ENCODE data around the gene RNF39. TPM values are rescaled to one million over a fixed set of nuclear protein-coding genes. Genes with fewer than 3 reads are reported as not detected.

Gene RNF39
- total and polyA plus RNA-seq, 2 of the 13 experiments (the other 11 are each of a cell fraction or from before 2014, with no cell fraction given) = 0.13 to 1.8 TPM

DNA sequence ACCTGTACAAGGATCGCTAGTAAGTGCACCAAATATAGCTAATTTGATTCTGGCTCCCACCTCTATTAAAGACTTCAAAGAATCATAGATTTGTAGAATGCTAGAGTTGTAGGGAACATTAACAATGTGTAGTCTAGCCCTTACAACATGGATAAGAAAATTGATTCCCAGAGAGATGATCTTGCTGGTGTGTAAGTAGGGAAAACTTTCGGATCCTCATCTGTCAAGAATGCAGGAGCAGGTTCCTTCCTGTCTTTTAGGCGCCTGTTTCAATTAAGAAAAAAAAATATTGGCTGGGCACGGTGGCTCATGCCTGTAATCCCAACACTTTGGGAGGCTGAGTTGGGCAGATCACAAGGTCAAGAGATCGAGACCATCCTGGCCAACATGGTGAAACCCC, 12.3 kb upstream of the RNF39 start:
- POLR2A ChIA-PET = interaction anchor here (1.2 to 2.1 kb wide), 3 partner anchors 14 to 27 kb away, joined by 3 to 9 read pairs (median 4); partner anchors contain the start of gene POLR1H
- no peaks in the 10 kb centered on the region for H3K79me2 ChIP-seq (ENCODE audit: insufficient read depth, low read length)
- H2AFZ ChIP-seq (ENCODE audit: low read length) = no peak overlapping the region
- CTCF ChIA-PET (ENCODE audit: low intra/inter-chr PET ratio, low total read pairs) = no interaction called here
- 28% methylated on average over 5 of the region's 5 CpGs for WGBS (ENCODE audit: low lambda C conversion rate)
- H3K9ac ChIP-seq (ENCODE audit: insufficient read depth, low read depth, low read length) = no peak overlapping the region
- no peaks in the 10 kb centered on the region for H4K20me1 ChIP-seq (ENCODE audit: insufficient read depth, low read length)
- no peaks in the 10 kb centered on the region for H3K9me3 ChIP-seq (ENCODE audit: low read length)
- peaks cover 19% of the 10 kb centered on the region for H3K4me1 ChIP-seq (ENCODE audit: insufficient read depth, low read length)
- H3K27ac ChIP-seq (ENCODE audit: extremely low read length, insufficient read depth, low read length) = no peak overlapping the region
- DNase-seq (ENCODE audit: low spot score) = no peak
- H3K4me2 ChIP-seq (ENCODE audit: low read depth, low read length) = no peak overlapping the region
- H3K27me3 ChIP-seq (ENCODE audit: control insufficient read depth in 1 of 2, insufficient read depth in 2 of 2, low read length in 2 of 2) = peaks cover 2 to 23% of the 10 kb centered on the region in 2 experiments; a peak in 3 of 5 replicates
- FAIRE-seq = no peak
- in situ Hi-C loops (cut with HindIII; ENCODE audit: extremely low pct_ligation_motif_present, low pct_unique_long_range_greater_than_20kb) (no loop called here), intact Hi-C loops (cut with micrococcal nuclease; ENCODE audit: unreplicated experiment) (no loop called here)
- no peak overlapping the region for H3K4me3 ChIP-seq (replicated peaks in 1 of 3; ENCODE audit: insufficient read depth in 1 of 3, low read depth in 2 of 3, low read length in 3 of 3)
- BruUV-seq (replicated peaks) = no TSS peak
- ATAC-seq = no peak
- H3K36me3 ChIP-seq (replicated peaks in 1 of 2; ENCODE audit: control insufficient read depth in 1 of 2, insufficient read depth in 2 of 2, low read length in 2 of 2) = no peaks in the 10 kb centered on the region
- TF ChIP-seq ZNF331 (CRISPR knock-in tag; IDR thresholded peaks at IDR 0.05) (no peak), MAF1 (CRISPR knock-in tag; IDR thresholded peaks at IDR 0.05; ENCODE audit: borderline replicate concordance) (no peak), CCAR2 (optimal IDR thresholded peaks at IDR 0.05; ENCODE audit: low read depth, low read length) (no peak), TBX3 (IDR thresholded peaks at IDR 0.05; ENCODE audit: borderline replicate concordance) (no peak), NAIF1 (CRISPR knock-in tag; IDR thresholded peaks at IDR 0.05; ENCODE audit: borderline replicate concordance) (no peak), ZNF749 (CRISPR knock-in tag; IDR thresholded peaks at IDR 0.05; ENCODE audit: borderline replicate concordance) (no peak), ZMYM2 (CRISPR knock-in tag; IDR thresholded peaks at IDR 0.05) (no peak), MXD1 (CRISPR knock-in tag; IDR thresholded peaks at IDR 0.05) (no peak), ZNF605 (CRISPR knock-in tag; IDR thresholded peaks at IDR 0.05) (no peak), KDM5B (CRISPR knock-in tag; IDR thresholded peaks at IDR 0.05; ENCODE audit: borderline replicate concordance) (no peak), RFX5 (IDR thresholded peaks at IDR 0.05; ENCODE audit: low read depth, low read length) (no peak), ZNF616 (CRISPR knock-in tag; IDR thresholded peaks at IDR 0.05; ENCODE audit: low read depth) (no peak), DR1 (CRISPR knock-in tag; IDR thresholded peaks at IDR 0.05) (no peak)
- TF ChIP-seq, protein P1, sequence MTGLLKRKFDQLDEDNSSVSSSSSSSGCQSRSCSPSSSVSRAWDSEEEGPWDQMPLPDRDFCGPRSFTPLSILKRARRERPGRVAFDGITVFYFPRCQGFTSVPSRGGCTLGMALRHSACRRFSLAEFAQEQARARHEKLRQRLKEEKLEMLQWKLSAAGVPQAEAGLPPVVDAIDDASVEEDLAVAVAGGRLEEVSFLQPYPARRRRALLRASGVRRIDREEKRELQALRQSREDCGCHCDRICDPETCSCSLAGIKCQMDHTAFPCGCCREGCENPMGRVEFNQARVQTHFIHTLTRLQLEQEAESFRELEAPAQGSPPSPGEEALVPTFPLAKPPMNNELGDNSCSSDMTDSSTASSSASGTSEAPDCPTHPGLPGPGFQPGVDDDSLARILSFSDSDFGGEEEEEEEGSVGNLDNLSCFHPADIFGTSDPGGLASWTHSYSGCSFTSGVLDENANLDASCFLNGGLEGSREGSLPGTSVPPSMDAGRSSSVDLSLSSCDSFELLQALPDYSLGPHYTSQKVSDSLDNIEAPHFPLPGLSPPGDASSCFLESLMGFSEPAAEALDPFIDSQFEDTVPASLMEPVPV (CRISPR knock-in tag; IDR thresholded peaks at IDR 0.05) = no peak
- TF ChIP-seq, protein P2, sequence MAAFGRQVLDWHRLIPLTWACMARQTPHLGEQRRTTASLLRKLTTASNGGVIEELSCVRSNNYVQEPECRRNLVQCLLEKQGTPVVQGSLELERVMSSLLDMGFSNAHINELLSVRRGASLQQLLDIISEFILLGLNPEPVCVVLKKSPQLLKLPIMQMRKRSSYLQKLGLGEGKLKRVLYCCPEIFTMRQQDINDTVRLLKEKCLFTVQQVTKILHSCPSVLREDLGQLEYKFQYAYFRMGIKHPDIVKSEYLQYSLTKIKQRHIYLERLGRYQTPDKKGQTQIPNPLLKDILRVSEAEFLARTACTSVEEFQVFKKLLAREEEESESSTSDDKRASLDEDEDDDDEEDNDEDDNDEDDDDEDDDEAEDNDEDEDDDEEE (CRISPR knock-in tag; IDR thresholded peaks at IDR 0.05) = no peak

Measured in HepG2 (cell line).